GM21360 (cell line): ENCODE measurements around the gene FAM120B.
"Not testable (repeated sequence)": the region's sequence is repeated elsewhere in the genome, so short reads cannot be mapped to it uniquely, and the experiment has no call there.

ENCODE experiments used
- ATAC-seq: cut with Tn5 transposase; IDR thresholded peaks from one replicate; pipeline ENCODE4 v1.9.1; 2021; ENCODE audit warnings: mild to moderate bottlenecking, moderate library complexity; ENCODE audit not compliant: unreplicated experiment

Gene FAM120B

GRCh38 chr6:170378502-170378901, 71.9 kb downstream of the FAM120B start:
- no peak for ATAC-seq

GRCh38 chr6:170381562-170381961, 75.0 kb downstream of the FAM120B start:
- ATAC-seq = no peak

- ATAC-seq = no peak
These were observed 77.0 kb downstream of the FAM120B start for GRCh38 chr6:170383466-170384035.

- ATAC-seq = no peak
These were observed 78.9 kb downstream of the FAM120B start for GRCh38 chr6:170385506-170385905.

- ATAC-seq = no peak
These were observed 81.6 kb downstream of the FAM120B start for GRCh38 chr6:170388113-170388512.

- no peak for ATAC-seq
These were observed 86.5 kb downstream of the FAM120B start for GRCh38 chr6:170393033-170393432.

GRCh38 chr6:170393807-170394399, 87.3 kb downstream of the FAM120B start:
- ATAC-seq = no peak

GRCh38 chr6:170394980-170395379, 88.4 kb downstream of the FAM120B start:
- ATAC-seq = no peak

- ATAC-seq = not testable (repeated sequence)
These were observed 92.3 kb downstream of the FAM120B start for GRCh38 chr6:170398743-170399369.

- not testable (repeated sequence) for ATAC-seq
These were observed 93.5 kb downstream of the FAM120B start for GRCh38 chr6:170399955-170400558.

GRCh38 chr6:170402318-170403040, 95.9 kb downstream of the FAM120B start:
- ATAC-seq = no peak

- no peak for ATAC-seq
These were observed 96.9 kb downstream of the FAM120B start for GRCh38 chr6:170403451-170403850.

- no peak for ATAC-seq
These were observed 97.5 kb downstream of the FAM120B start for GRCh38 chr6:170404036-170404435.

- no peak for ATAC-seq
These were observed 98.1 kb downstream of the FAM120B start for GRCh38 chr6:170404697-170405096.

GRCh38 chr6:170405311-170405975, 98.9 kb downstream of the FAM120B start:
- ATAC-seq = no peak

GRCh38 chr6:170407200-170407599, 100.6 kb downstream of the FAM120B start:
- ATAC-seq = no peak

GRCh38 chr6:170407932-170408331, 101.4 kb downstream of the FAM120B start:
- no peak for ATAC-seq

GRCh38 chr6:170409746-170410145, 103.2 kb downstream of the FAM120B start:
- ATAC-seq = not testable (repeated sequence)

- ATAC-seq = no peak
These were observed 103.7 kb downstream of the FAM120B start for GRCh38 chr6:170410241-170410640.

GRCh38 chr6:170415318-170415717, 108.8 kb downstream of the FAM120B start:
- ATAC-seq = no peak

GRCh38 chr6:170416303-170416702, 109.7 kb downstream of the FAM120B start:
- ATAC-seq = no peak
